ENCODE data around the gene PKDCC. TPM values are rescaled to one million over a fixed set of nuclear protein-coding genes. Genes with fewer than 3 reads are reported as not detected.

Gene PKDCC
- total and polyA plus RNA-seq, 9 donors: 58.5 to 576 (median 257) TPM

DNA sequence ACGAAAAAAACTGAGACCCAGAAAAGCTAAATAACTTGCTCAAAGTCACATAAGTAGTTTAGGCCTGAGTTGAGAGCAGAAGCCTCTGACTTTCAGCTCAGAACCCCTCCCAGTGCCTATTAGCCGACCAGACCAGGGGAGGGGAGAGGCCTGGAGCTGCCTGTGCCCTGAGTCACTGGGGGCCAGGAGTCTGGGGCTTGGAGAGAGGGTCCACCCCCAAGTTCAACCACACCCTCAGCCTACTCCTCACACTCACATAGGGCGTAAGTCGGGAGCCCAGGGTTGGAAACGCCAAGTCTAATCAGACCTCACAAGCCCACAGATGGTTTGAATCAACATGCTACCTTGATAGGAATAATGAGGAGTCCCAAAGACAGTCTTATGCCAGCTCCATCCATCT, 12.6 kb upstream of the PKDCC start:
- TF ChIP-seq EP300 (IDR thresholded peaks at IDR 0.05) (no peak), POLR2A (IDR thresholded peaks at IDR 0.05) (no peak), CTCF (IDR thresholded peaks at IDR 0.05) (no peak)
- no peak overlapping the region for H3K4me3 ChIP-seq
- intact Hi-C loops (cut with DNase I): no loop called here
- DNase-seq: no peak
- no peak overlapping the region for H3K27ac ChIP-seq
- peaks cover 1% of the 10 kb centered on the region for H3K4me1 ChIP-seq (ENCODE audit: insufficient read depth)
- H3K36me3 ChIP-seq: no peaks in the 10 kb centered on the region
- WGBS, 3 donors: 80 to 83% (median 82%) methylated on average over 5 of the region's 5 CpGs
- H3K9me3 ChIP-seq: no peaks in the 10 kb centered on the region
- H3K27me3 ChIP-seq: no peaks in the 10 kb centered on the region

GRCh38 chr2:42036413-42036812, 11.4 kb upstream of the PKDCC start:
- DNase-seq: no peak
- intact Hi-C loops (cut with DNase I): no loop called here
- Histone ChIP-seq H3K9me3 (no peaks in the 10 kb centered on the region), H3K36me3 (no peaks in the 10 kb centered on the region), H3K4me1 (ENCODE audit: insufficient read depth) (peaks cover 3% of the 10 kb centered on the region), H3K27me3 (no peaks in the 10 kb centered on the region), H3K27ac (no peak overlapping the region), H3K4me3 (no peak overlapping the region)
- TF ChIP-seq CTCF (IDR thresholded peaks at IDR 0.05) (no peak), POLR2A (IDR thresholded peaks at IDR 0.05) (no peak), EP300 (IDR thresholded peaks at IDR 0.05) (no peak)
- WGBS, 3 donors: 75 to 88% (median 86%) methylated on average over 7 of the region's 7 CpGs

GRCh38 chr2:42036940-42037339, 10.9 kb upstream of the PKDCC start:
- Histone ChIP-seq H3K36me3 (no peaks in the 10 kb centered on the region), H3K27ac (no peak overlapping the region), H3K4me1 (ENCODE audit: insufficient read depth) (peaks cover 3% of the 10 kb centered on the region), H3K27me3 (no peaks in the 10 kb centered on the region), H3K4me3 (no peak overlapping the region), H3K9me3 (no peaks in the 10 kb centered on the region)
- WGBS, 3 donors: 94 to 95% (median 94%) methylated on average over 8 of the region's 8 CpGs
- no peak for DNase-seq
- TF ChIP-seq POLR2A (IDR thresholded peaks at IDR 0.05) (no peak), EP300 (IDR thresholded peaks at IDR 0.05) (no peak), CTCF (IDR thresholded peaks at IDR 0.05) (no peak)
- intact Hi-C loops (cut with DNase I): no loop called here

DNA sequence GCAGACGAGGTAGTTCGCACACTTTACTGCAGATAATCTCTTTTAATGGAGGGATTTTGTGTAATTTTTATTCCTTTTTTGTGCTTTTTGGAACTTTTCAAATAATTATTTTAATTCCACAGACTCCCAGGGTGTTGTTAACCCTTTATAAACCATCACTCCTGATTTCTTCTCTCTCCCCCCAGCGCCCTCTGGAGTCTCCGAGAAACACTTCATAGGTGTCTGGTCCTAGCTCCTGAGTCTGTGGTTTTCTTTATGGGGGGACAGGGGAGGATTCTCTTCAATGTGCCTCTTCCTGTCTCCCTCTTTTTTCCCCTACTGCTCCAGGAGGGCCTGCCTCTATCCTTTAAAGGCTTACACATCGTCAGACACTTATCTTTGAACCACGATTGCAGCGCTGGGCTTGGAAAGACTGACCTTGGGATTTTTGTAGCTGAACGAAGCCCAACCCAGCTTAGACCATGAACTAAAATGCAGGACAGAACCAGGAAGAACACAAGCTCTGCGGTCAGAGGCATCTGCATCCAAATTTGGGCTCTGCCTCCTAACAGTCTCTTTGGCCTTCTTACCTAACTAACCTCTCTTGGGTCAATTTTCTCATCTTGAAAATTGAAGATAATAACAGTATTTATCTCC, 7.1 kb upstream of the PKDCC start:
- H3K36me3 ChIP-seq: no peaks in the 10 kb centered on the region
- no peaks in the 10 kb centered on the region for H3K27me3 ChIP-seq
- intact Hi-C loops (cut with DNase I): no loop called here
- WGBS, 3 donors: 11 to 33% (median 18%) methylated on average over 9 of the region's 9 CpGs
- no peak overlapping the region for H3K4me3 ChIP-seq
- H3K9me3 ChIP-seq: no peaks in the 10 kb centered on the region
- peak; percentile 71 to 80 (median 74) for DNase-seq
- peak overlapping the region in 1 of 2 donors; percentile 77 for H3K27ac ChIP-seq
- TF ChIP-seq POLR2A (IDR thresholded peaks at IDR 0.05) (no peak), CTCF (IDR thresholded peaks at IDR 0.05) (peak in 1 of 3 donors; percentile 21), EP300 (IDR thresholded peaks at IDR 0.05) (no peak)
- peaks cover 10% of the 10 kb centered on the region for H3K4me1 ChIP-seq (ENCODE audit: insufficient read depth)

Measured in ovary (tissue), 9 donors.